ENCODE data around the gene PITX2. TPM values are rescaled to one million over a fixed set of nuclear protein-coding genes. Genes with fewer than 3 reads are reported as not detected.

The PITX2 gene
- total and polyA plus RNA-seq, 7 donors, result 0.45 to 2.1 (median 1.1) TPM; not detected in 3

GRCh38 chr4:110631584-110632505 is 9.0 kb upstream of the PITX2 start:
- Histone ChIP-seq H3K27ac (peak overlapping the region in 1 of 4 donors; percentile 91), H3K4me1 (peaks cover 0 to 40% (median 27%) of the 10 kb centered on the region in 4 donors), H3K9me3 (no peaks in the 10 kb centered on the region), H3K27me3 (peaks cover 69 to 100% (median 95%) of the 10 kb centered on the region in 3 donors), H3K36me3 (no peaks in the 10 kb centered on the region), H3K4me3 (peak overlapping the region in 2 of 4 donors; percentile 36 to 38)
- peak; percentile 76 for DNase-seq
- WGBS, 2 donors, result 3% methylated on average over 63 of the region's 63 CpGs
- no peak for TF ChIP-seq POLR2A (IDR thresholded peaks at IDR 0.05)
- peak; percentile 47 to 71 (median 56) for TF ChIP-seq CTCF (IDR thresholded peaks at IDR 0.05)
- no peak for TF ChIP-seq EP300 (IDR thresholded peaks at IDR 0.05)
- TF ChIP-seq POLR2AphosphoS5 (IDR thresholded peaks at IDR 0.05), result no peak
- intact Hi-C loops (cut with DNase I), result loop anchor here (2.0 to 5.0 kb wide), 2 partner anchors 651 to 1000 kb away; no protein-coding TSS in a partner anchor

GRCh38 chr4:110630688-110631402 is 8.0 kb upstream of the PITX2 start:
- peaks cover 0 to 33% (median 22%) of the 10 kb centered on the region in 4 donors for H3K4me1 ChIP-seq
- no peak overlapping the region for H3K27ac ChIP-seq
- TF ChIP-seq CTCF (IDR thresholded peaks at IDR 0.05), result no peak
- TF ChIP-seq POLR2AphosphoS5 (IDR thresholded peaks at IDR 0.05), result no peak
- no peak for TF ChIP-seq POLR2A (IDR thresholded peaks at IDR 0.05)
- TF ChIP-seq EP300 (IDR thresholded peaks at IDR 0.05), result no peak
- no peaks in the 10 kb centered on the region for H3K36me3 ChIP-seq
- no peaks in the 10 kb centered on the region for H3K9me3 ChIP-seq
- intact Hi-C loops (cut with DNase I), result loop anchor here (5.0 kb wide), 1 partner anchor 1001 kb away; no protein-coding TSS in a partner anchor
- no peak overlapping the region for H3K4me3 ChIP-seq
- DNase-seq, result no peak
- WGBS, 2 donors, result 4% methylated on average over 34 of the region's 34 CpGs
- peaks cover 61 to 100% (median 95%) of the 10 kb centered on the region in 3 donors for H3K27me3 ChIP-seq

GRCh38 chr4:110629780-110630687 is 7.2 kb upstream of the PITX2 start:
- intact Hi-C loops (cut with DNase I), result loop anchor here (5.0 kb wide), 1 partner anchor 1002 kb away; no protein-coding TSS in a partner anchor
- H3K4me1 ChIP-seq, result peaks cover 0 to 33% (median 22%) of the 10 kb centered on the region in 4 donors

More at GRCh38 chr4:110629780-110630687, 7.2 kb upstream of the PITX2 start:
- Histone ChIP-seq H3K36me3 (no peaks in the 10 kb centered on the region), H3K27ac (no peak overlapping the region), H3K9me3 (no peaks in the 10 kb centered on the region), H3K4me3 (no peak overlapping the region), H3K27me3 (peaks cover 62 to 100% (median 95%) of the 10 kb centered on the region in 3 donors)
- TF ChIP-seq CTCF (IDR thresholded peaks at IDR 0.05), result no peak
- WGBS, 2 donors, result 13 to 16% methylated on average over 26 of the region's 26 CpGs
- no peak for DNase-seq
